Measurements from ENCODE around the gene ELP5.
"Not testable (repeated sequence)": the region's sequence is repeated elsewhere in the genome, so short reads cannot be mapped to it uniquely, and the experiment has no call there.

ELP5 gene

DNA sequence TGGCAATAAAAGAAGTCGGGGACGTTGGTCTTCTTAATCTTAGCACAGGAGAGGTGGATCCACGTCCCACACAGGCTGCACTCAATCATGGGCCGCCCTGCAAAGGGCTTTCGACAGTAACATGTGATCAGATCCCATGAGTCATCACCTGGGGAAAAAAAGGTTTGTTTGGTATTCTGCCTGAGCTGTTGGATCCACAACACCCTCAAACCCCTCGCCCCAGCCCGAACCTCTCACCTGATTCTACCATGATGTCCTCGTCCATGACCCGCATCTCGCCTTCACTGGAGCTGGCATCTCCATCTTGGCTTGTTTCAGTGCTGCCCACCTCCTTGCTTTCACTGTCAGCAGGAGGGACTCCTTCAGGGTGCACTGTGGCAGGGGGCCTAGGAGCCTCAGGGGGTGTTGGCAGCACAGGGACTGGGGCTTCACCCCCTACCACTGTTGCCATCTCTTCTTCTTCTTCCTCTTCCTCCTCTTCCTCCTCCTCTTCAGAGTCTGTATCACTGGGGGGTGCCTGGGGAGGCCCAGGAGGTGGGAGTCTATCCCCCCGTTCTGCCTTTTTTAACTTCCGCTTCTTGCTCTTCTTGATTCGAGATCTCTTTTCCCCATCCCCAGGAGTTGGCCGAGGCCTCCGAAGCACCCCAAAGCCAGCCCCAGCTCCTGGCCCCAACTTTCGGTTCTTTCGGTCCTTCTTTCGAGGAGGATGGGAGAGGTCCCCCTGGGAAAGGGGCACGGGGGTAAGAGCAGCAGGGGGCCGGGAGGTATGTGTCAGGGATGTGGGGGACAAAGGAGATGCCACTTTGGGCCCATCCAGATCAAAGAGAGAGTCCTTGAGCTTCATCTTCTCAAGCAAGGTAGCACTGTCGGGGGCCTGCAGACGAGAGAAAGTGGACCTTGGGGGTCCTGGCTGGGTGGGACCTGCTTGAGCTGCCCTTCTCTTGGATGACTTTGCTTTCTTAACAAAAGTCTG is 16.0 kb upstream of the ELP5 start:
- no peak for DNase-seq (ENCODE audit: low read depth in 2 of 2, low spot score in 1 of 2)

DNA sequence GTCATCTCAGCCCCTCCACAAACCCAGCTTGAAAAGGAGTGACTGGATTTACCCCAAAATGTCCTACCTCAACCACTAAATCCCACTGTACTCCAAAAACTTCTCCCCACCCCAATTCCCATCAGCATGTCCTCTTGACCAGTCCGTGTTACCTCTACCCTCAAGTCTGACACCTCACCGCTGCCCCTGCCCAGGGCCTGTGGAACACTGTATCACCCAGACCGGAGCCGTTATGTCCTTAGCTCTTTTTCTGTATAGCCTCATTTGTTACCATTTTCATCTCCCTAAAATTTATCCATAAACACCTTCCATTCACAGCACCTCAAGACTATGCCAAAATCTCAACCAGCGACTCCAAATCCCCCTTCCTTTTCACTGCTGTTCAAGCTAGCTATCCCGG is 15.2 kb upstream of the ELP5 start:
- no peak for DNase-seq (ENCODE audit: low read depth in 2 of 2, low spot score in 1 of 2)

DNA sequence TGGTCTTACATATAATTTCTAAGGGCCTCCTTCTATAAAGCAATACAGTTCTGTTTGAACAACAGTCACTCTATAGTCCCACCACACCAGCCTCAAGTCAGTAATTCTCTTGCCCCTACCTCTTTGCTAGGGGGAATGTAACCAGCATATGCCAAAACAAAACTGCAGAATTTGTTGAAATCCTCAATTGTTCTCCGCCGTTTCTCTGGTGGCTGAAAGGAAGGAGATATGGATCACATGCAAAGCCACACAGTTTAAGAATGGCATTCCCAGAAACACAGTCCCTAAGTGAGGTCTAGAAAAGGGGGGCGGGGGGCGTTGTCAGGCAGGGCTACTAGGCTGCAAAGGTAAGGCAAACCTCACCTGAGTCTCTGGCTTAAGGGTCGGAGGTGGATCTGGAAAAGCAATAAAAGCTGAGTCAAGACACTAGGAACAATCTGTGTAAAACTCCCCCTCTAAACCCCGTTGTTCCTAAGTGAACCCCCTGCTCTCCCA is 14.7 kb upstream of the ELP5 start:
- DNase-seq (ENCODE audit: low read depth in 2 of 2, low spot score in 1 of 2): no peak

DNA sequence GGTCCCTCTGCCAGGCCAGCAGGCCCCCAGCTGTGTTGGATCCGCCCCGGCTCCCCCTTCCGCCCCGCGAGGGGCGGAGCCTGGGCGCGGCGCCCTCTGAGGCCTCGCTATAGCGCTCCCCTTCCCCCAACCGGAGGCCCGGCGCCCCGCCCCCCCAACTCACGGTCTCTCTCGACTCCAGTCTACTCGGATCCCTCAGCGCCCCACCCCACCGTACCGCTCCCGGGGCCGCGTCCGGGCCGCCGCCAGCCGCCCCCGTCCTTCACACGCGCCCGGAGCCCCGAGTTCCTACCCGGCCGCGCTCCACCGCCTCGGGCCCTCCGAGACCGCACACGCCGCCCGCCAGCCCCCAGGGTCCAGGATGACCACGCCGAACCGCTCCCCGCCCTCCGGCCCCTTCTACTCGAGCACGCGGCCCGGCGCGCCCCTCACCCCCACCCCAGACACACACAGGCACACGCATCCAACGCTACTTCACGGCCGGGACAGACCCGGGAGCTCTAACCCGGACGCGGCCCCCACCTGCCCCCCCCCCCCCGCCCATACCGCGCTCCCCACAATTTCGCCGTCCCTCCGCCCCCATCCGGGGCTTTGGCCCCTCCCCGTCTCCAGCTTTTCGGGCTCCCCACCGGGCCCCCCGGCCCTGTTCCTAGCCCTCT is 14.1 kb upstream of the ELP5 start:
- DNase-seq (ENCODE audit: low read depth in 2 of 2, low spot score in 1 of 2): peak; percentile 73 to 82

DNA sequence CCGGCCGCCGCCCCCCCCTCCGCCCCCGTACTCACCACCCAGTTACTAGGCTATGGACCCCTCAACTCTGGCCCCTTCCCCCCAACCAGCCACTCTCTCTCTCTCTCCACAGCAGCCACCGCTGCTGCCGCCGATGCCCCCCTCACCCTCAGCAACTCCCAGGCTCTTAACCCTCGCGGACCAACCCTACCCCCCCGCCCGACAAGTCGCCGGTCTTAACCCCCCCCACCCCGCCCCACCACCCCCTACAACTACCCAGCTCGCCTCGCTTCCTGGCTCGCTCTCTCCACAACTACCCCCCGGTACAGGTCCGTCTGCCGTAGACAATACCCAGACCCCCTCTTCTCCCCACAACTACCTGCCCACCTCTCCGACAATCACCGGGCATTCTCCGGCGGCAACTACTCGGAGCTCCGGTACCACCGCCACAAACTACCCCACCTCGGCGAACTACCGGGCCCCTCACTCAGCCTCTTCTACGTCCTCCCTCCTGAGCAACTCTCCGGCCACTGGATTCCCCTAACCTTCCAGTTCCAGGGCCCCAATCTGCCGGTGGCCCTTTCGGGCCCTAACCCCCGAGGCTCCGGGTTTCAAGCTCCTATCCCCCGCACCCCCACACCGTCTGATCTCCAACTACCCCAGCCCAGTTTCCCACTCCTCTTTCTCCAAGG is 13.5 kb upstream of the ELP5 start:
- no peak for DNase-seq (ENCODE audit: low read depth in 2 of 2, low spot score in 1 of 2)

DNA sequence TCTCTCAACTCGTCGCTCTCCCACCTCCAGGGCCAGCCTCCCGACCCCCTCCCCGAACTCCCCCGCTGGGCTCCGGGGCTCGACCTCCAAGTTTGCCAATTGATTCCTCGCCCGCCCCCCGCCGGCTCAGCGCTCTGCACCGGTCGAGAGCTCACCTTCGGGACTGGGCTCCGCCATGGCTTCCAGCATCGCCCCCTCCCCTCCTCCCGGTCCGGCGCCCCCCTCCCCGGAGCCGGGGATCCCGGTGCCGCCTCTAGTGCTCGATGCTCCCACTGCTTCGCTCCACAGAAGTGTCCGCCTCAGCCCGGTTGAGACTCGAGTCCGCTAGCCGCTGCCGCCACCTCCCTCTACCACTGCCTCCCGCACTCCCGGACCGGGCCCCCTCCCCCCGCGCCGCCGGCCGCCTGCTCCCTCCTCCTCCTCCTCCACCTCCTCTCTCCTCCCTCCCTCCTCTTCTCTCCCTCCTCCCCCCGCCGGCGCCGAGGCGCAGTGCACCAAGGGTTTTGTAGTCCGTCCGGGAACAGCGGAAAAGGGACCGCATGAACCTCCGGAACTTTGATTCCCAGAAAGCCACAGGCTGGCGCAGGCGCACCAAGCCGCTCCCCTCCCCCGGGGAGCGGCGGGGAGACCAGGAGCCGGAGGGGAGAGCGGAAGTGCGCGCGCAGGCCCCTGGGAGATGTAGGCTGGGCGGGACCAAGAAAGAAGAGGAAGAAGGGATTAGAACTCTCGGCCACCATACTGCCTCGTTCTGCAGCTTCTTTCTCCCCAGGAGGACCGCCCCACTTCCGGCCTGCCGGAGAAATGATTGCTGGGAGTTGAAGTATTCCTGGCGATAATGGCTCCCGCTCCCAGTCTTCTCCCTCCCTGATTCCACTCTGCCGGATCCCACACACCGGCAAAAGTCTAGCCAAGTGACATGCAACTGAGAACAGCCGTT is 12.7 kb upstream of the ELP5 start, which contains the start of gene PHF23:
PHF23 (minus strand) TSS at position 367 of the 937 bp plus-strand sequence; CDS start at position 189, 178 bp downstream.
- peak; percentile 93 to 97 for DNase-seq (ENCODE audit: low read depth in 2 of 2, low spot score in 1 of 2)

DNA sequence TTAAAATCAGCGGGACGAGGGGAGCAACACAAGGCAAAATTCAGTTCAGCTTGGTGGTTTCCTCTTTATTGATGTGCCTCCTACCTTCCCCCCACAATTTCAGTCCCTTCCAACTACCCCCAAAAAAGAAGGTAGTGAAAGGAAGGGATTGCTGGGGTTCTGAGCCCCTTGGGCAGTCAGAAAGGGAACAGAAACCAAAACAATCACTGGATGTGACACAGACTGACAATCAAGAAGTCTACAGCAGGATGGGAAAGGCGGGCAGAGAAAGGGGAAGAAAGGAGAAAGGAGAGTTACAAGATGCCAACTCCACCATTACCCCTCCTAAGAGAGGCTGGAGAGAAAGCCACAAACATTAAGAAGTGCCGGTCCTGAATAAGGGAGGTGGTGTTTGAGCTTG is 11.6 kb upstream of the ELP5 start:
- no peak for DNase-seq (ENCODE audit: low read depth in 2 of 2, low spot score in 1 of 2)

DNA sequence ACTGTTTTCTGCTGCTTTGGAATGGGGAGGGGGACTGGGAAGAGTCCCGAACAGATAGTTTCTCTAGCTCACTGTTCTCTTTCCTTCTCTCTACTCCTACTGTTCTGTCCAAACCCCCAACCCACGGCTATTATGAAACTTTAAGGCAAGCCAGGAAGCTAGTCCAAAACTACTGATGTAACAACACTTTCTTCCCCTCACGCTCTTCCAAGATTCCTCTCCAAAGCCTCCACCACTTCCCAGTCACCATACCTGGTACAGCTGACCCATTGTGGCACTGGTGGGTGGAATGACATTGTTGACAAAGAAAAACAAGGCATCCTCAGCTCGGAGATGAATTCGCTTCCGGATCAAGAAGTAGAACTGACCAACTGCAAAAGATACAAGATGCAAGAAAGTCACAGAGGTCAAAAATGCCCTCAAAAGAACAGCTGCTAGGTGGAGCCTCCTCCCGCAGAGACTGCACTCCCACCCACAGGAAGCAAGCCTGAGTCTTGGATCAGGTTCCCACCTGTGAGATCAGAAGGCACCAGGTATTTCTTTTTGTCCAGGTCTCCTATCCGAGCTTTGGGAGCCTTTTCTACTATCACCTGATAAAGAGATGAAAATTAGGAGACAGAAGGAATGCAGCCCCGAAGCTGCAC is 10.8 kb upstream of the ELP5 start:
- no peak for DNase-seq (ENCODE audit: low read depth in 2 of 2, low spot score in 1 of 2)

DNA sequence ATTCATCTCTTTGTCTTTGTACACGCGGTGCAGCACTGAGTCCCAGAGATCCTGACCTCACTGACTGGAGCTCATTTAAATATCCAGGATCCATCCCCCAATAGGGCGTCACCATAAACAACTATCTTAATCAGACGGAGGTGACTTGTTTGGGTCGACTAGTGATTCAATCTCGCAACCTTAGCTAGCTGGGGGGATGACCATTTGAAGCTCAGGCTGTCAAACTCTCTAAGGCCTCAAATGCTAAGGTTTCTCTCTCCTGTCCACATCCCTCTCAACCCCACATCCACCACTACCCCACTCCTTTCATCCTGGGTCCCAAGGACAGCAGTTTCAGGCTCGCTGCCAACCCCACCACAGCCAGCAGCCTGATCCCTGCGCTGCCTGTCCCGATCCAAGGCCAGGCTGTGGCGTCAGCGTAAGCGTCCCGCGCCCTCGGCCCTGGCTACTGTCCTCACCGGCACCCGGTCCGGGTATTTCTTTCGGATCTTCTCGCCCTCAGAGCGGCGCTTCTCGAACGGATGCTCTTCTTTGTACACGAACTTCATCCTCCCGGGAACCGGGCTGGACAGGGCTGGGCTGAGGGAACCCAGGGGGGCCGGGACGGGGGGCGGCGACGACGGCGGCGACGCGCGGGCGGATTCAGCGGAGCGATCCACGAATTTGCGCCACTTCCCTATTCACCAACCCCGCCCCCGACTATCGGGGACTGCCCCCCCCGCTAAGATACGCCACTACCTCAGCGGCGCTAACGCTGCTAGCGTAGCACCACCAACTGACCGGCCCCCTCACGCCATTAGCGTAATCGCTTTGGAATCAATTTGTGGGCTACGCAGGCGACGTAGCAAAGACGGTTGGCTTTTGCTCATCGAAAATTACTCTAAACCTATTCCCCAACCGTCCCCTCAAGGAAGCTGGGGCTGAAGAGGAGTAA is 10.0 kb upstream of the ELP5 start, which contains the start of gene GABARAP:
GABARAP (minus strand) TSS at position 667 of the 934 bp plus-strand sequence; CDS start at position 548, 119 bp downstream.
- DNase-seq (ENCODE audit: low read depth in 2 of 2, low spot score in 1 of 2): peak; percentile 88 to 91

DNA sequence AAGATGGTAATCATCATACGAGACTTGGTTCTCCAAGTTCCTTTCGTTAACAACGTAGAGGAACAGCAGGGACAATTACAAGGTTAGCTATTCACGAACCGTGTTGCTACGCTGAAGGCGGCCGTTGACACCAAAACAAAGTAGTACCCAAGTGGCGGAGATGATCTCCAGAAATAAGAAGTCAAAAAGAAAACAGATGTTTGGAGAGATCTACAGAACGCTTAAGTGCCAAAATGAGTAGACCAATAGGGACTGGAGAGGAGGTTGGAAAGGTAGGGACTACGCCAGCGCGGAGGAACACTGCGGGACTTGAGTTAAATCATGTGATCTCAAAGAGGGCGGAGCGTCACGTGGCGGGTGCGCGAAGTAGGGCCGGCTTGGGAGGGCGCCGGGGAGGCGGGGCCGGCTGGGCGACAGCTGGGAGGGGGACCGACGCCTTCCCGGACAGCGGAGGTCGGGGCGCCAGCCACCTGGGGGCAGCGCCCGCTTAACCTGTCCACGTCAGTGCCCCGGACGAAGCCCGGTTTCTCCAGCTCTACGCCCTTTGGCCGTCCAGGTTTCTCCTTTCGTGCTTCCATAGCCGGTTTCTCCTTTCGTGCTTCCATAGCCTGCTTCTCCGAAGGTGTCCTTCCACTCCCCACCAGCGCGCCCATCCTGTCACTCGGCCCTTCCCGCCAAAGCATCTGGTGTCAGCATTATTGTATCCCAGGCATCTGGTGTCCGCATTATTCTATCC is 9.1 kb upstream of the ELP5 start:
- DNase-seq (ENCODE audit: low read depth in 2 of 2, low spot score in 1 of 2): peak; percentile 86 to 90

DNA sequence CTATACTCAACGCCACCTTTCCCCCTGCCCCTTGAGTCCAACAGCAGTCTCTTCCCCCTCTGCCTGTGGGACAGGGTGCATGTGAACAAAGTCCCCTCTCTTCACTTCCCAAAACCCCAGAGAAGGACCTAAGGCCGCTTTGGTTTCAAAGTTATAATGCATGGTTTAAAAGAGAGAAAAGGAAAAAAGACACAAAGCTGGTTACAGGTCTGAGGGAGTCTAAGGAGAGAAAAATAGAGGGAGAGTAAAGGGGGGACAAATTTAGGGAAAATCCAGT is 8.6 kb upstream of the ELP5 start:
- DNase-seq (ENCODE audit: low read depth in 2 of 2, low spot score in 1 of 2): no peak

DNA sequence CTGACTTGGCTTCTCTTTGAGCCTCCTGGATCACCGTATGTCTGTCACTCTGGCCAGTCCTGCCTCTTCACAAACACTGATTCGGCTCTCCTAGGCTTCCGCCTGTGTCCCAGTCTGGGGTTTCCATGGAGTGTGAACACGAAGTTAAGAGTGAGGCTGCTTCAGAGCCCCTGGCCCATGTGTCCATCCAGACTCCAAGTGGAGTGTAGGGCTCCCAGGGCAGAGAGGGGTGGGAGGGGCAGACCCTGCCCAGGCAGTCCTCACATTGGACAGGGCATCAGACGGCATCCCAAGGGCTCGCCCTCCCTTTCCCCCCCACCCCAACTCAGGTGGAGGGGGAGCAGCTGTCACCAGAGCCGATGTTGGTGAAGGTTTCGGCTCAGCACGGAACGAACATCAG is 8.2 kb upstream of the ELP5 start:
- not testable (repeated sequence) for DNase-seq (ENCODE audit: low read depth in 2 of 2, low spot score in 1 of 2)

DNA sequence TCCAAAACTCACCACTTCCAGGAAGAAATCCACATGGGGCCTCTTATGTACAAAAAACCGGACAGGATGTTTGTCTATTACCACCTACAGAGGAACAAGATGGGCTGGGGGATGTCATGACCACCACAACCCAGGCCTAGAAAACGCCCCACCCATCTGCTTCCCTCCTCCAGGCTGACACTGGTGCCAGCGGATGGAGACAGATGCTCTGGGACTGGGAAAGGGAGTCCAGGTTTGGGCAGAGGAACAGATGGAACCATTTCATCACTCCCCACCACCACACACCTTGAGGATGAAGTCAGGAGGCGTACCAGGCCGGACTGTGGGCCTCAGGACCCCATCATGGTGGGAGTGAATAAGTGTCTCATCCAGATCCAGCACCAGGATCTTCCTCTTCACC is 5.2 kb upstream of the ELP5 start:
- DNase-seq (ENCODE audit: low read depth in 2 of 2, low spot score in 1 of 2): no peak

DNA sequence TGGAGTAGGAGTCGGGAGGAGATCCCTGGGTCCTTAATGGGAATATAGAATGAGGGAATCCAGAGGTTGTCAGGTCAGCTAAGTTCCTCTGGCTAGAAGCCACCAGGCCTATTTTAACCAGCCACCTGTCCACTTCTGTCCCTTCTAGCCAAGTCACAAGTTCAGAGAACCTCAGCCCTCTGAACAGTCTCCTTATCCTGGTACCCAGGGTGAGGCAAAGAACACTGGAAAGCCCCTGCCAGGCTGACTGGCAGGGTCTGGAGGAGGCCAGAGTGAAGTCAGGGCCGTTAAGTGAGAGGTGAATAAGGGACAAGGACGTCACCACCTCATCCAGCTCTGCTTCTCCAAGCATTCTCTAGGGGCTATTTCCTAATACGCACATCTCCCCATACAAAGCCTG is 3.2 kb upstream of the ELP5 start:
- no peak for DNase-seq (ENCODE audit: low read depth in 2 of 2, low spot score in 1 of 2)

DNA sequence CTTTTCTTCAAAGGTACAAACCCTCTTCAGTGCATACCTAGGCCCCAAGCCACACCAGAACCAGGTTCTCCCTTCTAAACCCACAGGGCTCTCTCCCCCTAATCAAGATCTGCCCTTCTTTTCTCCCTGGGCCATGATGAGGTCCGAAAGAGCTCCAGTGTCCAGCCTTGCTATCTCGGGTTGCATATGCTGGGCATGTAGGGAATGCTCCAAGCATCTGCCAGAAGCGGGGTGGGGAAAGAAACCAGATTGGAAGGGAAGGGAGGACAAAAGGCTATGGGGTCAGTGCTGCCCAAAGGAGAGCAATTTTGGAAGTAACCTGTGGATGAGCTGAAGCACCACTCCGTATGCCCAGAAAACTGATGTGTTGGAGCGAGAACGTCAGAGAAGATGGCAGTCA is 2.8 kb upstream of the ELP5 start:
- no peak for DNase-seq (ENCODE audit: low read depth in 2 of 2, low spot score in 1 of 2)

DNA sequence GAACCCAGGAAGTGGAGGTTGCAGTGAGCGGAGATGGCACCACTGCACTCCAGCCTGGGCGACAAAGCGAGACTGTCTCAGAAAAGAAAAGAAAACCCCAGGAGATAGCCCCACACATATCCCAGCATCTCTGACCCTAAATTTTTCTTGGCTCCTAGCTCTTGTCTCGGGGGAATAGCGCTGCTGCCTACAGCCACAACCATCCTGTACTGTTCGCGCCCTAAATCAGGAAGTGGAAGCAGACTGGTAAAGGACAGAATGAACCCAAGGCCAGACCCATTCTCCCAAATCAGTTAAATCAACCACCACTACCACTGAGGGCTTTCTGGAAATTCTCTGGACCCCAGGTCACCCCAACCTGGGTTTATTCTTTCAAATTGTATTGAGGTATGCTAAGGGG is 2.2 kb upstream of the ELP5 start:
- DNase-seq (ENCODE audit: low read depth in 2 of 2, low spot score in 1 of 2): no peak

DNA sequence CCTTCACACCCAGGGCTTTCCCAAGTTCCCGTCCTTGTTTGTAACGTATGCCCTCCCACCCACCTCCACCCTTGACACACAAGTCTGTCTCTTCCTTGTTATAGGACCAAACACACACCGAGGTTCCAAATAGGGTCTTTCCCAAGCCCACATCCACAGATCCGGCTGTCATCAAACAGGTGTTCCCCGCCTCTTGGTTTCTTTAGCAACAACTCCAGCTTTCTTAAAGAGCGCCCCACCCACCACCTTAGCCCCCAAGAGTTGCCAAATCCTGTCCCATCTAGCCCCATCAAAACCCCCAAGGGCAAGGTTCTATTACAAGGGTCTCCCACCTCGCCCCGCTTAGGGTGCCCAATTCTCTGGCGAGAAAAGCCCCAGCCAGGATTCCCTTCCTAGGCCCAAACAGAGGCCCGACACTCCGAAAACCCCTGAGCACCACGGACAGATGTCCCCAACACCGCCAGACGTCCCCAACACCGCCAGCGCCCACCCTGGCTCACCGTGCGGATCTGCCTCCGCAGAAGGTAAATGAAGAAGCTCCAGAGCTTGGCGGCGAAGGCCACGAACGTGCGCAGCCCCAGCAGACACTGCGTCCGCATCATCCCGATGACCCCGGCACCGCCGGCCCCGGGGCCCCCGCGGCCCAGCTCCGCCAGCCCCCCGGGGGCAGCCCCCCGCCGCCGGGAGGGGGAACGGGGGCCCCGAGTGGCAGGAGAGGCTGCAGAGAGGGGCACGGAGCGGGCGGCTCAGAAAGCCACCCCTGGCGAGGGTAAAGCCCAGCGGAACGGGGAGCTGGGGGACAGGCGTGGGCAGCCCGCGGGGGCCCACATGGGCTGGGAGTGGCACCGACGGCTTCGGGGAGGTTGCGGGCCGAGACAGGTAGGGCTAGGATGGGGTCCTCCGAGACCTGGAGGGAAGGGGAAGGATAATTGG is 1.1 kb upstream of the ELP5 start:
- no peak for DNase-seq (ENCODE audit: low read depth in 2 of 2, low spot score in 1 of 2)

Measured in stimulated activated CD8-positive, alpha-beta memory T cell treated with anti-CD3 and anti-CD28 coated beads, Interleukin-4, amount 100 ng/mL, for 4 hours (primary cell).